GM21381 (cell line): Measurements from ENCODE around the gene CCDC124.

Experiments used
- ATAC-seq: cut with Tn5 transposase; IDR thresholded peaks from one replicate; pipeline ENCODE4 v1.9.1; 2021; ENCODE audit warnings: mild to moderate bottlenecking, moderate library complexity; ENCODE audit not compliant: unreplicated experiment

CCDC124 gene

DNA sequence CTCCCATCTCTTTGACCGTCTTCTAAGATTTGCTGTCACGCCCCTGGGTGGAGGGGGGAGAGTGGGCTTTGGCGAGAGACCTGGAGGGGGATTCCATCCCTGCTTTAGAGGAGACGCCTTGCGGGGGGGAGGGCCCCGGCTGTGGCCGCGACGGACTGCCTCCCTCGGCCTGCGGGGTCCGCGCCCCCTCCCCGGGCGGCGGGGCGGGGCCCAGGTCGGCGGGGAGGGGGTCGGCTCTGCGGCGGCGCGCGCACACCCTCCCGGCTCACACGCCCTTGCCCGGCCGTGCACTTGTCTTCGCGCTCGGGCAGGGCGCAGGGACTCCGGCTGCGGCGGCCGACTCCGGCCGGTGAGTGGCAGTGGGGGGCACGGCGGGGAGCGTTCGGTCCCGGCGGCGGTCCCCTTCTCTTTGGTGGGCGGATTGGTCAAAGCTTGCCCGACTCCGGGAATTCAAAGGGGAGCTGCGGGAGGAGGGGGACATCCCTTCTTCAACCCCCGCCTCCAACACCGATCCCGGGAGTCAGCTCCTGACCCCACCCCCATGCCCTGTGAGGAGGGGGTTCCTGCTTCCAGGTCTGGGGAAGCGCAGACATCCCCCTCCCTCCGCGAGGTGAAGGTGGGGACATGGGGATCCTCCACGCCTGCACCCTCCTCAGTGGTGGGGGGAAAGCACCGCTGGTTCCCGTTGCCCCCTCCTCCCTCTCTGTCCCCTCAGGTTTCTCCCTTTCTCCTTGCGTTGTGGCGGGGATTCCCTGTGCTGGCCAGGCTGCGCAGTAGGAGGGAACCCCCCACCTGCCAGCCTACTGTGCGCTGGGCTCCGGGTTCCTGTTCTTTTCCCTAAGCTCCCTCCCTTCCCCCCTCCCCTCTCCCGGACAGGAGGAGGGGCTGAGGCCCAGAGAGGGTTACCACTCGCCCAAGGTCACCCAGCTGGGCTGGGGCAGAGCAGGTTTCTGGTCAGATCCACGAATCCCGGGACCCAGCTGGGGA, 19.5 kb downstream of the CCDC124 start:
- ATAC-seq, result no peak

DNA sequence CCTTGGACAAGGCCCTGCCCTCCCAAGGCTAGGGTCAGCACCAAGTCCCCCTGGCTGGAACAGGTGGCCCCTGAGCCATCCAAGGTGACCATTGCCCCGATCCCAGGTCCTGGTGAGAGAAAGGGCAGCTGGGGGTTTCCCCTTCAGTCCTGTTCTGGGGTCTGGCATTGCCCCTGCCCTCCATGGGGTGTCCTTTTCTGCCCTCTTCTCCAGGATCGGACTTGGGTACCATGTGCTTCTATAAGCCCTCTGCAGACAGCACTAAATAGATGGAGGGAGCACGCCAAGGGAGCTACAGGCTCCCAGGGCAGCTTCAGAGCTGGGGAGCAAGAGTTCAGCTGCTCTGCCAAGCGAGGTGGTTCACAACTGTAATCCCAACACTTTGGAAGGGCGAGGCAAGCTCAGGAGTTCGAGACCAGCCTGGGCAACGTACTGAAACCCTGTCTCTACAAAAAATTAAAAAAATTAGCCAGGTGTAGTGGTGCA, 20.5 kb downstream of the CCDC124 start:
- no peak for ATAC-seq

DNA sequence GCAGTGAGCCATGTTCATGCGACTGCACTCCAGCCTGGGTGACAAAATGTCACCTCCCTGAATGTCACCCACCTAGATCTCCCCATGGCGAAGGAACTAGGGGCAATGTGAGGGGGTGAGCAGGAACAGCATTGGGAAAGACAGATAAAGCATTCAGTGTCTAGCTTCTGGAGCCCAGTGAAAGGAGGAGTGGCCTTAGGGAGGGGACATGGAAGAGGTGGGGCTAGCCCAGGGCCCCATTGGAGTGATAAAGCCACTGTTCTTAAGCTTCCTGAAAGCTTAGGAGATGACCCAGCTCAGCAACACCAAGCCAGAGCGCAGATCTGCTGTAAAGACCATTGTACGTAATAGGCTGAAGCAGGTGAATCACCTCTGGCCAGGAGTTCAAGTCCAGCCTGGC, 21.1 kb downstream of the CCDC124 start:
- ATAC-seq, result no peak

DNA sequence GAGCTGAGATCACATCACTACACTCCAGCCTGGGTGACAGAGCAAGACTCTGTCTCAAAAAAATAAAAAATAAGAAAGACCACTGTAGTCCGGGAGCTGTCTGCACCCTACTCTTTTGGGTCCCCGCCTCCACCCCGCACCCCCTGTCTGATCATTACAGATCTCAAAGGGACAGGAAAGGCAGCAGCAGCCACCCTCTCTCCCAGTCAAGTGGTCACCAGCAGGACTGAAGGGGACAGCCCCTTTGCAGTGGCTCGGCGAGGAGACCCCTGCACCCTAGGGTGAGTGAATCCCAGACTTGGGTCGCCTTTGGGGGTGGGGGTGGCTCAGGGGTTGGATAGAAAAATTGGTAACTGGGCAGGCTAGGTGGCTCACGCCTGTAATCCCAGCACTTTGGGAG, 21.6 kb downstream of the CCDC124 start:
- no peak for ATAC-seq

DNA sequence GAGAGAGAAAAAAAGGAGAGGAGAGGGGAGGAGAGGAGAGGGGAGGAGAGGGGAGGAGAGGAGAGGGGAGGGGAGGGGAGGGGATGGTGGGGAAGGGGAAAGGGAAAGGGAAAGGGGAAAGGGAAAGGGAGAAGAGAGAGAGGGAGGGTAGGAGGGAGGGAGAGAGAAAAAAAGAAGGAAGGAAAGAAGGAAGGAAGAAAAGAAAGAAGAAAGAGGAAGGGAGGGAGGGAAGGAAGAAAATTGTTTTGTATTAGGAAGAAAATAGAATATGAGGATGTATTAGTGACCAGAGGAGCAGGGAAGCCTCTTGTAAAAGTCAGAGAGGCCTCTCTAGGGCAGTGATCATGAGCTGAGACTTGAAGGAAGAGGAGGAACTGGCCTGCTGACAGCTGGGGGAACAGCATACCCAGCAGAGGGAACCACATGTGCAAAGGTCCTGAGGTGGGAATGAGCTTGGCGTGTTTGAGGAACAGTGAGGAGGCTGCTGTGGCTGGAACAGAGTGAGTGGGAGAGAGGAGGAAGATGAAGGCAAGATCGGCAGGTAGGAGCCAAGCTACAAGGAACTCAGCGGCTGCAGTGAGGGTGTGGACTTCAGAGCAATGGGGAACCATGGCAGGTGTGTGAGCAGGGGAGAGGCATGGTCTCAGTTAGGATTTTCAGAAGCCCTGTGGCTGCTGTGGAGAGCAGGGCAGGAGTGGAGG, 24.5 kb downstream of the CCDC124 start:
- no peak for ATAC-seq

DNA sequence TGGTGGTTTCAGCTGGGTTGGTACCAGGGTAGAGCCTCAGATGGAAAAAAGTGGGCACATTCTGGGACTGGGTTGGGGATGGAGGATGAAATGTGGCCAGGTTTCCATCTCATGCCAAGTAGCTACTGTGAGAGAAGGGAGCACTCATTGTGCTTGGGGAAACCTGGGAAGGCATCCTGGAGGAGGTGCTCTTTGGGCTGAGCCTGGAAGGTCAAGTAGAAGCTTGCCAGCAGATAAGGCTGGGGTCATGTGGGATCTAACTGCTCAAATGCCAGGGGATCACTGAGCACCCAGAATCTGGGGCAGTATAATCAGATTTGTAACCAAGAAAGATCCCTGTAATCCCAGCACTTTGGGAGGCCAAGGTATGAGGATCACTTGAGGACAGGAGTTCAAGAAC, 25.1 kb downstream of the CCDC124 start:
- ATAC-seq, result no peak

DNA sequence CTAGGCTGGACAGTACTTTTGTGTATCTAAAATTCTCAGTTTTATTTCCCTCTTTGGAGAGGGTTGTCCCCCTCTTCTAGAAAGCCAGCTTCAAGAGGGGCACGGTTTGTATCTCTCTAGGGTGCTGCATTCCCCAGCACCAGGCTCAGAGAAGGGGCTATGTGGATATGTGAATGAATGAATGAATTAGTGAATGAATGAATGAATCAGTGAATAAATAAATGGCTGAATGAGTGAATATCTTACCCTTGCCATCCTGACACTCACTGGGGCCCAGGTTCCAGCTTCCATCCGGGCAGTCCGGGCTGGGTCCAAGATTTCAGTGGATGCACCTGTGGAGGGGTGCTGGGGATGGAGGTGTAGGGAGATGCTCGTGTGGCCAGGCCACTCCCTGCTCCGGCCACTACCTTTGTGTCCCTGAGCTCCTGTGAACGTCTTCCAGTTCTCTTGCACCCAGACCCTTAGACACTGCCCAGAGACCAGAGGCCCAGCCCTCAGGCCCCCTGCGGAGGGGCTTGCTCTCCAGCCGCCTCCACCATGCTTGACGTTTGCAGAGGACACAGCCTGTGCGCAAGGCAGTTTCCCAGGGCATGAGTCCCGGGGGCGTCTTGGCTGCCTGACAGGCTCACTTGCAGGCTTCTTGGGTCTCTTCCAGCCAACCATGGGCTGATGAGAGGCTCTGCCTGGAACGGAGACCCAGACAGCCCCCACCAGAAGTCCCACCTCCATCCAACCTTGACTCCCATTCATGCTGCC, 31.3 kb downstream of the CCDC124 start:
- no peak for ATAC-seq

DNA sequence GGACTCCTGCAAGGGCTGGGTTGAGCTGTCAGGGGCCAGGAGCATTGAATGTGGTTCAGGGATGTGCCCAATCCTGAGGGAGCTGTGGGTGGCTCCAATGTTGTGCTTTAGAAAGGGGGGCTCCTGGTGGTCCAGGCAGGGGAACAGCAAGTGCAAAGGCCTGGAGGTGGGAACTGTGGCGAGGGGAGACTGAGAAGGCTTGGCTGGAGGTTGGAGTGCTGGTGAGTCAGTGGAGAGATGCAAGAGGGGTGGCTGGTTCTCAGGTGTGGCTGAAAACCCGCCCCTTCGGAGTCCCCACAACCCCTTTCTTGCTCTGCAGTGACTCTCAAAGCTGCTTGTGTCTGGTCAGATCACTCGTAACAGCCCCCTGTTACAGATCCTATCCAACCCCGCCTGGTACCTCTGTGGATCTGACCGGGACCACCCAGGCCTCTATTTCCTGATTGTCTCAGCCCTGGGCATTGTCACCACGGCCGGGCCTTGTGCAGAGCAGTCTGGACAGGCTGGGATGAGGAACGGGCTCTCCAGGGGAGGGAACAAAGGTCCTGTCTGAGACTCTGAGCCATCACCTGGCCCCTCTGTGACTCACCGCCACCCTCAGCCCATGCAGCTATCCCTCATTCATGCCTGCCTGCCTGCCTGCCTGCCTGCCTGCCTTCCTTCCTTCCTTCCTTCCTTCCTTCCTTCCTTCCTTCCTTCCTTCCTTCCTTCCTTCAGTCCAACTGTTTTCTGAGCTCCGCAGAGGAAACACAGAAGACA, 32.7 kb downstream of the CCDC124 start:
- no peak for ATAC-seq

DNA sequence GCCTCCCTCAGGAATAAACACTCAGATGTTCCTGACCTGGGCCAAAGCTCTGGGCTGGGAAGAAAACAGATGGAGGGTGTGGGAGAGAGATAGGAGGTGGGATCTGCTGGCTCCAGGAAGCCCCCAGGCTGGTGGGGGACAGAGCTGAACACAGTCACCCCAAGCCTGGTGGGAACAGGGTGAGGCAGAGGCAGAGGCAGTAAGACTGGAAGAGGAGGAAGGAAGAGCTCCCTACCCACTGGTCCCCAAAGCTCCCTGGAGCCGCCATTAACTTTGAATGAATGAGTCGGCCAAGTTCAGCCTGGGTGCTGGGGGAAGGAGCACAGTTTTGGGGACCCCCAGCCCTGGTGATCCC, 33.3 kb downstream of the CCDC124 start:
- ATAC-seq, result no peak

DNA sequence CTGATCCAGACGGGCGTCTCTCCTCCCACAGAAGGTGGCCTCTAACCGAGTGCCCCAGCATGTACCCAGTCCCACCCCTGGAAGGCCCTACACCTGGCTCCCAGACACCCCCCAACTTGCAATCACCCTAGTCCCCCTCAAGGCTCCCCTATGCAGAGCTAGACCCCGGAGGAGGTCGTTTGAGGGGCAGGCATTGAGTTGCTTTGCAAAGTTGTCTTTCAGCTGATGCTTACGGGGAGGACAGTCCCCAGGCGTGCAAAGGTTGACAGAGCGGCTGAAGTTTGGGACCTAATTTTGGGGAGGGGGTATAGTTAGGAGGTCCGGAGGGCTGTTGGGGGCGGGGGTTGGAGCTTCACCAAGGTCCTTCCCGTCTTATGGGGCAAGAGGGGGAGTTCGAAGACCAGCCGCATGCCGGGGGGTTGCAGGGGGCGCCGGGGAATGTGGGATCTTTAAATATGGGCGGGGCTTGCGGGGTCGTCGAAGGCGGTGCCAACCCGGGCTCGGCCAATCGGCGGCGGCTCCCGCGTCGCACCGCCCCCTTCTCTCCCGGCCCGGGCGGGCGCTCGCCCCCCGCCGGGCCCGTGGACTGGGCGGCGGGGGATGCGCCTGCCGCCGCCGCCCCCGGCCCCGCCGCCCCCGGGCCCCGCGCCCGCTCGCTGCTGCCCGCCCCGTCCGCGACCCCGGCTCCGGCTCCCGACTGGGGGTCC, 33.9 kb downstream of the CCDC124 start, which contains the start of gene KCNN1:
Gene KCNN1, plus strand, starts transcription at position 558 of the 707 bp plus-strand sequence. CDS start 6,782 bp downstream, outside the sequence.
- no peak for ATAC-seq

DNA sequence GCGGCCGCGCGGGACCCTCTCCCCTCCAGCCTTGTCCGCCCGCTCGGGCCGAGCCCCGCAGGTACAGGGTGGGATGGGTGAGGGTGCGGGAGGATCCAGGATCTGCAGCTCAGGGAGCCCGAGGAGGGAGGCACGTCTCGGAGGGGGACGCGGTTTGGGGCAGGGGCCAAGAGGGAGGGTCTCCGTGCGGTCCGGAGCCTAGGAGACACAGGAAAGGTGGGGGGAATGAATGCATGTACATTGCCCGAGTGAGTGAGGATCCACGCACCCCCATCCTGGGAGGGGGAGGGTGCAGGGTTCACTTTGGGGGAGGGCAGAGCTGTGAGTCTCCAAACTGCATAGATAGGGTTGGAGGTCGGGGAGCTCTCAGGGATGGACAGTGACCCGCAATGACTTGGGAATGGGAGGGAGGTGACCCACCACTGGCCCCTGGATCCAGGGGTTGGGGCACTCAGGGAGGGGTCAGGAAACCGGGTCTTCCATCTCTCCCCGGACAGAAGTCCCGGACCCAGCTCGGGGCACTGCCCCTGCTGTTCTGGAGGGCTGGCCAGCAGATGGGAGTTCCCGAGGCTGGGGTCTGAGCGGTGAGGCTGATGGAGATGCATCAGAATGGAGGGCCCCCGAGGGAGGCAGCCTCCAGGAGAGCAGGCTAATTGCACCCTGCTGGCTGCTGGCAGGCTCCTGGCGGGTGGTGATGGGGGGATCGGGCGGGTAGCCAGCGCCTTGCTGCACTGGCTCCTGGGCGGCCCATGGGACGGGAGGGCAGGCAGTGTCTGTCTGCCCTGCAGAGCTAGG, 34.6 kb downstream of the CCDC124 start:
- ATAC-seq, result no peak

DNA sequence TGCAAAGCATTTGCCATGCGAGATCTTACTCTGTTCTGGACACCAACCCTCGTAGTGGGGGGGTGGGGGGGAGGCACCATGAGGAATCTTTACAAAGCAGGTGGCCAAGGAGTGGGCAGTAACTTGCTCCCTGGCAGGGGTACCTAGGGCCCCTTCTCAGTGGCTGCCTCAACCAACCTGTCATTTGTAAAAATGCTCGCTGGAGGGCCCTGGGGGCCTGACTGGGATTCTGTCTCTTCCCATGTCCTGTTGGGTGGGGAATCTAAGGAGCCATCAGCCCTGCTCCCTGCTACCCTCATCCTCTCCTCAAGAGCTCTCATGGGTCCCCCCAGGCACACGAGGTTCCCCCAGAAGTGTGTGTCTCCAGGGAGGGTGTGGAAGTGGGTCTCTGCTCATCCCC, 35.5 kb downstream of the CCDC124 start:
- ATAC-seq, result no peak

DNA sequence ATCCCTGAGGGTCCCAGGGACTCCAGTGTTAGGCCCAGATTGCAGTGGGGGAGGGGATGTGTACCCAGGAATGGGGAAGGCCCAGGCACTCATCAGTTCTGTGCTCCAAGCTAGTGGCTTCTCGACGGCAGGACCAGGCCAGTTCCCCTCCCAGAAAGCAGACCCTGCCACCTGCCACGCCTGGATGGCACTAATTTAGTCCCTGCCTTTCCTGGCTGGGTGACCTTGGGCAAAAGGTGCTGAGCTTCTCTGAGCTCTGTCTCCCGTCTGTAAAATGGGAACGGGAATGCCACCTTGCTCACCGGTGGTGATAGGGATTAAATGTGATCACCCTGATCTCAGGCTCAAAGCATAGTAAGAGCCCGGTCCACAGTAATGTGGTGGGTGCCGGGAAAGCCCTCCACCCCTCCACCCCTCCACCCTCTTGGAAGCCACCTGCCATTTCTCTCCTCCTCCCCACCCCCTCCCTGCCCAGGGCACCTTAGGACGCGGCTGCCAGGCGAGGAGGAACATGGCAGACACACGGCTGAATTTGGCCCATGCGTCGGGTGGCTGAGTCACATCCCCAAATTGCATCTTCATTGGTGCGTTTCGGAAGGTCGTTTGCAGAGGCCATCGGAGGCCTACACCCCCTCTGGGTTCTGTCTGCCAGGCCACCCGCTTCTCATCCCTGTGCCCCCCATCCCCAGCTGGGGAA, 36.4 kb downstream of the CCDC124 start:
- no peak for ATAC-seq

DNA sequence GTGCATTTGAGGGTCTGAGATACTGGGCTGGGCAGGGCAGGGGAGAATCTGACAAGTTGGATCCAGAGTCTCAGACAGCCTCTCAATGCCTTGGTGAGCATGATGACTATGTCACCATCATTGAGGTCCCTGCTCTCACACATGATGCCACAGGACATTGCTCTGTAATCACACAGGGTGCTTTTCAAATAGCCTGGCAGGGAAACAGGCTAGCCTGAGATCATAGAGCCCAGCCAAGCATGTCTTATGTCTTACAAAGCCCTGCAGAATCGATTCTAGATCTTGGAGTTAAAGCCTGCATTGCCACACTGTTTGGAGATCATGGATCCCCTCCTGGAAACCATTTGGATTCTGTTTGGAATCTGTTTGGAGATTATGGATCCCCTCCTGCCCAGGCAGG, 39.4 kb downstream of the CCDC124 start:
- ATAC-seq, result no peak

DNA sequence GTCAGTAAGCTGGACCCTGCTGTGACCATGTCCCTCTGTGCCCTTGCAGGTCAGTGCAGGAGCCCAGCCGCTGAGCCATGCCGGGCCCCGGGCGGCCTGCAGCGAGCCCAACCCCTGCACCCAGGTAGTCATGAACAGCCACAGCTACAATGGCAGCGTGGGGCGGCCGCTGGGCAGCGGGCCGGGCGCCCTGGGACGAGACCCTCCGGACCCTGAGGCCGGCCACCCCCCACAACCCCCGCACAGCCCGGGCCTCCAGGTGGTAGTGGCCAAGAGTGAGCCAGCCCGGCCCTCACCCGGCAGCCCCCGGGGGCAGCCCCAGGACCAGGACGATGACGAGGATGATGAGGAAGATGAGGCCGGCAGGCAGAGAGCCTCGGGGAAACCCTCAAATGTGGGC, 40.9 kb downstream of the CCDC124 start:
- ATAC-seq, result no peak

DNA sequence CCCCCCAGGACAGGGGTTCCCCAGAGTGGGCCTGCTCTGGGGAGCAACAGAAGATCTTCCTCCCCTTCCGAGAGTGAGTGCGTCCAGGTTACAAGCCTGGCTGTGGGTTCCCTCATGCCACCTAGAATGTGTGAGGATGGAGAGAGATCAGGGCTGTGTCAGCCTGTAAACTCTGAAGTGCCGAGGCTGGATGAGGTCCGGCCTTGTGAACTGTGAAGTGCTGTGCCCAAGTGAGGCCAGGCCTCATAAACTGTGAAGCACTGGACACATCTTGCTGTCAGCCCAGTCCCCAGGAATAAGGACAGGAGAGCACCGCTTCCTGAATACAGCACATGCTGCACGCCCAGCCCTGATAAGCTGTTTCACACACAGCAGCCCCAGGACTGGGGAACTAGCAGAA, 41.7 kb downstream of the CCDC124 start:
- ATAC-seq, result no peak

DNA sequence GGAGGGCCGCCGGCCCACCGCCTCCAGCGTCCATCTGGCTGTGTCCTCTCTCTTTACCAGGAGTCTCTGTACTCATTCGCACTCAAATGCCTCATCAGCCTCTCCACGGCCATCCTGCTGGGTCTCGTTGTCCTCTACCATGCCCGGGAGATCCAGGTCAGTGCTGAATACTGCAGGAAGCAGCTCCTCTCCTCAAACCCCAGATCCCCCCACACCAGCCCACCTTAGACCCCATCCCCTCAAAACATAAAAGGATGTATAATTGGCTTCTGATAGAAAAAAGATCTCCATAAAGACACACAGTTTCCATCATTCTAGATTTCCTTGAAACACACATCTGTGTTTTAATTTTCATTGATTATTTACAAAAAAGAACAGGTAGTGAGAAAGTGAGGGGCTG, 42.2 kb downstream of the CCDC124 start:
- no peak for ATAC-seq

DNA sequence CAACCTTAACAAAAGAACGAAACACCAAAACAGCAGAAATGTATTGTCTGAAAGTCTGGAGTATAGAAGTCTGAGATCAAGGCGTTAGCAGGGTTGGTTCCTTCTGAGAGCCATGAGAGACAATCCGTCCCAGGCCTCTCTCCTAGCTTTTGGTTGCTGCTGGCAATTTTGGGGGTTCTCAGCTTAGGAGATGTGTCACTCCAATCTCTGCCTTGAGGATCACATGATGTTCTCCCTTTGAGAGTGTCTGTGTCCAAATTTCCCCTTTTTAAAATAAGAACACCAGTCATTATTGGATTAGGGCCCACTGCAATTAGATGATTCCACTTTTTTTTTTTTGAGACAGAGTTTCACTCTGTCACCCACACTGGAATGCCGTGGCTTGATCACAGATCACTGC, 44.2 kb downstream of the CCDC124 start:
- no peak for ATAC-seq
